ENCODE measurements around the gene LRBA. TPM values are rescaled to one million over a fixed set of nuclear protein-coding genes. Genes with fewer than 3 reads are reported as not detected.
"Not testable (repeated sequence)": the region's sequence is repeated elsewhere in the genome, so short reads cannot be mapped to it uniquely, and the experiment has no call there.

The LRBA gene
- total RNA-seq, 1 donor from 2014 or later, result 52.4 TPM

DNA sequence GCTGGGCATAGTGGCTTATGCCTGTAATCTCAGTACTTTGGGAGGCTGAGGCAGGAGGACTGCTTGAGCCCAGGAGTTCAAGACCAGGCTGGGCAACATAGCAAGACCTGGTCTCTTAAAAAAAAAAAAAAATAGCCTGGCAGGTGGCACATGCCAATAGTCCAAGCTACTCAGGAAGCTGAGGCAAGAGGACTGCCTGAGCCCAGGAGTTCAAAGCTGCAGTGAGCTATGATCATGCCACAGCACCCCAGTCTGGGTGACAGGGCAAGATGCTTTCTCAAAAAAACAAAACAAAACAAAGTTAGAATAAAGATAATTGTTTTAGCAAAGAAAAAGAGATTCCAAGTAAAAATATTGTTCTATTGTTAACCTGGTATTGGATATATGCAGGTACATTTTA, 75.0 kb downstream of the LRBA start:
- no peak for DNase-seq

GRCh38 chr4:150939530-150939929, 75.6 kb downstream of the LRBA start:
- no peak for DNase-seq

DNA sequence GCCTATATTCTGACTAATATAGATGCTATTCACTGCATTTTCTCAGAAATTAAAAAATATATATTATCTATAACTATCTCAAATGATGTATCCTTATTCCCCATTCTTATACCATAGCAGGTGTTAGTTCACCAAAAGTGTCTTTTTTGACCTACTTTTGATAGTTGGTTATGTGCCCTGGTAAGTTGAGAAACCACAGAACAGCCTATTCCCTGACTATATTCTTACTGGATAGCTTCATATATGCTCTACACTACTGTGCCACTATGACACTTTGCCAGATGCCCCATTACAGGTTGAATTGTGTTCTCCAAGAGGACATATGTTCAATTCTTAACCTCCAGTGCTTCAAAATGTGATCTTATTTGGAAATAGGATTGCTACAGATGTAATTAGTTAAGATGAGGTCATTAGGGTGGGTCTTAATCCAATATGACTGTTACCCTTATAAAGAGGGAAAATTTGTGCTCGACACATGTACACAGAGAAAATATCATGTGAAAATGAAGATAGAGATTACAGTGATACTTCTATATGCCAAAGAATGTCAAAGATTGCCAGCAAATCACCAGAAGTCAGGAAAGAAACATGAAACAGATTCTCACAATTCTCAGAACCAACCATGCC, 76.1 kb downstream of the LRBA start:
- DNase-seq, result no peak

GRCh38 chr4:150938417-150938816, 76.7 kb downstream of the LRBA start:
- DNase-seq, result no peak

- no peak for DNase-seq
Observed at GRCh38 chr4:150934022-150934421, 81.1 kb downstream of the LRBA start.

GRCh38 chr4:150931796-150932195, 83.3 kb downstream of the LRBA start:
- no peak for DNase-seq

DNA sequence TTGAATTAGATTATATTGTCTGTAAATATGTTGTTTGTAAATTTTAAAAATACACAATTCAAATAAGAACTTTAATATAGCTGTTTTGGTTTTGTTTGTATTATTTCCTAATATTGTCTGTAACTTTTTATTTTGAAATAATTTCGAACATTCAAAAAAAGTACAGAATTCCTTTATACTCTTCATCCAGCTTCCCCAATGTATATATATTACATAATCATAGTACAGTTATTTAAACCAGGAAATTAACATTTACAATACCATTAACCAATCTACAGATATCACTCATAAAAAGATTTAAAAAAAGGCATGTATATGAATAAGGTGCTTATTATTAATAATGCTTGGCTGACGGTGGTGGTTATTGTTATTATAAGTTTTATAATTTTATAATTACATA, 84.1 kb downstream of the LRBA start:
- no peak for DNase-seq

DNA sequence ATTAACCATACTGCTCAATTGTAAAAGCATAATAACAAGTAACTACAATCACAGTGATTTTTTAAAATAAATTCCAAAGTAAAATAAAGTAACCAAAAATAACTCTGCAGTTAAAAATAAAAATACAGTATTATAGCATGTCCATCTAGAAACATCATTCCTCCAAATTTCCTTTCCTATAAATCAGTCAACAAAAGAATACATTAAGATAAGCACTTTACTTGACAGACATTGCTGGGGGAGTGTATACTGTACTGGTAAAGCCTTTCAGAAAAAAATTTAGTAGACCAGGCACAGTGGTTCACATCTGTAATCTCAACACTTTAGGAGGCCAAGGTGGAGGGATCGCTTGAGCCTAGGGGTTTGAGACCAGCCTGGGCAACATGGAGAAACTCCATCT, 91.1 kb downstream of the LRBA start:
- DNase-seq, result no peak

- not testable (repeated sequence) for DNase-seq
Observed at GRCh38 chr4:150921486-150921885, 93.6 kb downstream of the LRBA start.

DNA sequence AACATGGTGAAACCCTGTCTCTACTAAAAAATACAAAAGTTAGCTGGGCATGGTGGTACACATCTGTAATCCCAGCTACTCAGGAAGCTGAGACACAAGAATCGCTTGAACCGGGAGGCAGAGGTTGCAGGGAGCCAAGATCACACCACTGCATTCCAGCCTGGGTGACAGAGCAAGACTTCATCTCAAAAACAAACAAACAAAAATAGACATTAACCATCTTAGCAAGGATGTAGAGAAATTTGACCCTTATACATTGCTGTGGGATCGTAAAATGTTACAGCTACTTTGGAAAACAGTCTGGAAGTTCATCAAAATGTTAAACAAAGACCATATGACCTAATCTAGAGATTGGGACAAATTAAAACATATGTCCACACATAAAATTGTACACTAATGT, 96.5 kb downstream of the LRBA start:
- not testable (repeated sequence) for DNase-seq

- no peak for DNase-seq
Observed at GRCh38 chr4:150911326-150911725, 103.8 kb downstream of the LRBA start.

DNA sequence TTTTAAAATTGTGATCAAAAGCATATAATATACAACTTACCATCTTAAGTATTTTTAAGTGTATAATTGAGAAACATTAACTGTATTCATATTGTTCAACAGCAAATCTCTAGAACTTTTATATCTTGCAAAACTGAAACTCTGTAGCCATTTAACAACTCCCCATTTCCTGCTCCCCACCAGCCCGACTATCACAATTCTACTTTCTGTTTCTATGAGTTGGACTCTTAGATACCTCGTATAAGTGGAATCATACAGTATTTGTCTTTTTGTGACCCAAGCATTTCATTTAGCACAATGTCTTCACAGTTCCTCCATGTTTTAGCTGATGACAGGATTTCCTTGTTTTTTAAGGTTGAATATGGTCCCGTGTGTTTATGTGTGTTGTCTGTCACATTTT, 106.0 kb downstream of the LRBA start:
- DNase-seq, result no peak

GRCh38 chr4:150906987-150907633, 108.0 kb downstream of the LRBA start:
- no peak for DNase-seq

- DNase-seq, result no peak
Observed at GRCh38 chr4:150904671-150905070, 110.4 kb downstream of the LRBA start.

DNA sequence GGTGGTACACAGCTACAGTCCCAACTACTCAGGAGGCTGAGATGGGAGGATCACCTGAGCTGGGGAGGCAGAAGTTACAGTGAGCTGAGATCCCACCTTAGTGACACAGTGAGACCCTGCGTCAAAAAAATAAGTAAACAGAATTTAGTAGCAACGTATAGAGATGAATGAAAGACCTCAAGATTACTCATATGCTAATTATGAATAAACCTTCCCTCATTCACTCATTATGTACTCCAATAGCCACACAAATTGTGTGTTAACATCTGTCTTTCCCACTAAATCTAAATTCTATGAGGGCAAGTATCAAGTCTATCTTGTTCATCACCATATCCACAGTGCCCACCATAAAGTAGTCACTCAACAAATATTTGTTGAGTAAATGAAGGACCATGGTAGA, 111.5 kb downstream of the LRBA start:
- DNase-seq, result no peak

DNA sequence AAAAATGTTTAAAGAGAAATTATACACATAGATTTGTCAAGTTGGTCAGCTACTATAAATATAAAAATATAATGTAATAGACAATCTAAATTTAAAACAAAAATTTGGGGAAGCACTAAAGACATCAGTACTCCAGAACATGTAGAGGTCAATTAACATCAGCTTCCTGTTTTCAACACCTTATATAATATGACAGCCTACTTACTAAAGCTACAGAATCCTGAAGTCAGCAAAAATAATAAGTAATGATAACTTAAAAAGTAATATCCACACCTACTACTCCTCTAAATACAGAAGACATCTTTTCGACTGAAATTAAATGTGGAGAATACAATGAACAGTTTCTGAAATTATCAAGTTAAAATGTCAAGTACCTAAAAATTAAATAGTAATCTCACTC, 118.6 kb downstream of the LRBA start:
- no peak for DNase-seq

DNA sequence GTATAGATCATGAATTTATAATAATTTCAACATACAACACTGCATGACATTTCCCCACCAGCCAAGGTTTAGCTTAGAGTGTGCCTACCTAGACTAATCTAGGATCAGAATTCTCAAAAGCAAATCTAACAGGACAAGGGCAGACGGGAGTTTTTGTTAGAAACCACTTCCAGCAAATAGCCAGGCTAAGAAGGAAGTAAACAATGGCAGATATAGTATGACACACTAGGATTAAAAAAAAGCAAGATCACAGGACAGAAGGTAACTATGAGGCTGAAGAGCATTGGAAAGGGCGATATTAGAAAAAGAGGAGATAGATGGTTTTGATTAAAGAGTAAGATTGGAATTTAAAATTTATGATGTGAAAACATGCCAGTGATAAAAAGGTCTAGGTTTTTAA, 124.8 kb downstream of the LRBA start:
- peak; percentile 21 for DNase-seq

GRCh38 chr4:150889306-150889705, 125.8 kb downstream of the LRBA start:
- DNase-seq, result no peak

DNA sequence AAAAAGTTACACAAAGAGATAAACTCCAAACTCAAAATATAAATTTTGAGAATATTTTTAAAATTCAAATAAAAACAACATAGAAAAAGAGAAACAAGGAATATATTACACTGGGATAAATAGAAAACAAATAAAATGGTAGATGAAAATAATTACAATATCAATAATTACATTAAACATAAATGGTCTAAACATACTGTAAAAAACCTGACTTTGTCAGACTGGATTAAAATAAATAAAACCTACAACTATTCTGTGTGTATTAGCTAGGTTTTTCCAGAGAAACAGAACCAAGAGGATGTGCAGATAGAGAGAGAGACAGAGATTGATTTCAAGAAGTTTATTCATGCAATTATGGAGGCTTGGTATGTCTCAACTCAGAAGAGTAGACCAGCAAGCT, 126.5 kb downstream of the LRBA start:
- DNase-seq, result no peak

DNA sequence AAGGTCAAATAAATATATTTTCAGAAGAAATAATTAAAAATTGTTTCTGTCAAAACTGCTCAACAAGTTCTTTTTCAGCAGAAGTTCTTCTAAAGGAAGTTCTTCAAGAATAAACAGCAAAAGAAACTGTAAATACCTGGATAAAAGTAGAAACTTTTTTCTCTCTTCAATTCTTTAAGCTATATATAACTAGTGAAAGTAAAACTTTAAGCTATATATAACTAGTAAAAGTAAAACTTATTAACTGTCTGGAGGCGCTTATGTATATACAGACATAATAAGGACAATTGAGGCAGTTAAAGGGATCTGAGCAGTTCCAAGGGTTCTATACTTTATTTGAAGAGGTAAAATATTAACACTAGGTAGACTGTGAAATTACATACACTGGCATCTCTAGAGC, 126.9 kb downstream of the LRBA start:
- DNase-seq, result no peak

DNA sequence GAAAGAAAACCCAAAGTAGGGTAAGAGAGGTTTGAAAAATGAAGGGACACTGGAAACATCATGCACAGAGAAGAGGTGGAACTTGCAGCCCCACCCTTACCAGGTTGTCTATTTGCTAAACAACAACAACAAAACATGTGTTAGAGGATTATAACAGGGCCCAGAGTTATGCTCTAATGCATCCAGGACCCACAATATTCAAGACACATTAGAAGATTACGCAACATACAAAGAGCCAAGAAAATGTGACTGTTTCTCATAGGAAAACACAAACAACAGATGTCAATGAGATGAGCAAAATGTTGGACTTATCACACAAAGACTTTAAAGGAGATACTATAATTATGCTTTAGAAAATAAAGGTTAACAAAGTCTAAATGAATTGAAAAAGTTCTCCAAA, 128.5 kb downstream of the LRBA start:
- no peak for DNase-seq

DNA sequence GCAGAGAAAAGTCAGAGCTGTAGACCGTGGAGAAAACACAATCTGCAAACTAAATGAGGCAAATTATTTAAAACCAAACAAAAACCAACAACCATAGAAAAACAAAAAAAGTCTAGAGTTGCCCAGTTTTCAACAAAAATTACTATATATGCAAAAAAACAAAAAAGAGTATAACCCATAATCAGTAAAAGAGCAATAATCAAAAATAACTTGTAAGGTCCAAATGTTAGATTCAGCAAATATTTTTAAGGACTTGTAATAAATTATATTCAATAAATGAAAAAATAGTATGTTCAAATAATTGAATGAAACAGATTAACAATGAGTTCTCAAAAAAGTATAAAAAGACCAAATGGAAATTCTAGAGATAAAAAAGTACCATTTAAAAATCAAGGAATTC, 130.5 kb downstream of the LRBA start:
- DNase-seq, result no peak

- DNase-seq, result no peak
Observed at GRCh38 chr4:150875367-150875766, 139.7 kb downstream of the LRBA start.

DNA sequence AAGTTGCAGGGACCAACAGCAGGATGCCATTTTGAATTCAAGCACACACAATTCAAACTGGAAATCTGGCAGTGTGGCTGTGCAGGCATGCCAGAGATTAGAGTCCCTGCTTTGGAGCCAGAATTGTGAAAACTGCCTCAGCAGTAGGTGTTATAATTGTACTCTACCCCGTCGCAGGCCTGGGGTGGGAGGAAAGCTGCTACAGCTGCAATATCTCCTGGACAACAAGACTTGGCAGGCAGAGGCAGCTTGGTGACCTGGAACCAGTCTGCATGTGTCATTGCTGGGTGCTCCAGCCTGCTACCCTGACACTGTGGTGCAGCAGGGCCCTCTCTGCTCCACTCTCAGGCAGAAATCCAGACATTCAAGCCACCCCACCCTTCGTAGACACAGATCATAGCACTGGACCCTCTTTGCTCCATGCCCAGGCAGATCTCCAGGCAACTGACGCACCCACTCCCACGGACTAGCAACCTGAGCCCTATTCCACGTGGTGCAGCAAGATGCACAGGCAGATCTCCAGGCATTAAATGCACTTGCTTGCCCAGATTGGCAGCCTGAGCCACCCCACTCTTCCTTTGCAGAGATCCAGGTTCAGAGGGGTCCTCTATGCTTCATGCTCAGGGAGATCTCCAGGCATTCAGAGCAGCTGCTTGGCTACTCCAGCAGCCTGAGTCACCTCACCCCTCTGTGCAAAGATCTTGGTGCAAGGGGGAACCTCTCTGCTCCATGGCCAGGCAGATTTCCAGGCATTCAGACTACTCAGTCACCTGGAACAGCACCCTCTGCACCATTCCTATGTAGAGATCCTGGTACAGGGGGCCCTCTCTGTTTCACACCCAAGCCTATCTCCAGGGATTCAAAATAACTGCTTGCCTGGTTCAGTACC, 140.5 kb downstream of the LRBA start:
- DNase-seq, result no peak

All from dermis blood vessel endothelial cell (primary cell).